Mucosa of gallbladder (tissue), 1 donor: ENCODE measurements around the gene CDA. TPM values are rescaled to one million over a fixed set of nuclear protein-coding genes. Genes with fewer than 3 reads are reported as not detected.
"Not testable (repeated sequence)": the region's sequence is repeated elsewhere in the genome, so short reads cannot be mapped to it uniquely, and the experiment has no call there.

Experiments used
- DNase-seq: peaks from one replicate; pipeline ENCODE4 v3.0.0-alpha.2; 2020; ENCODE audit warnings: low spot score
- total RNA-seq: library from RNA; stranded (reverse); gene quantifications from one replicate; pipeline ENCODE4 v1.2.1, GENCODE V29; 2021
- donor health status: DM: no; HTN: no; CAD: no.

The CDA gene
- total RNA-seq, 1 donor from 2014 or later = 1.6 TPM

GRCh38 chr1:20586953-20587660 lies 1.8 kb upstream of the CDA start:
- DNase-seq = no peak

- DNase-seq = no peak
Observed at GRCh38 chr1:20587661-20588053, 1.2 kb upstream of the CDA start.

GRCh38 chr1:20589331-20590278 lies 708 bp downstream of the CDA start:
- DNase-seq = no peak

- DNase-seq = no peak
Observed at GRCh38 chr1:20590306-20590777, 1.4 kb downstream of the CDA start.

GRCh38 chr1:20593756-20594155 lies 4.9 kb downstream of the CDA start:
- no peak for DNase-seq

GRCh38 chr1:20594746-20595145 lies 5.8 kb downstream of the CDA start:
- DNase-seq = no peak

- DNase-seq = no peak
Observed at GRCh38 chr1:20596106-20596505, 7.2 kb downstream of the CDA start.

- no peak for DNase-seq
Observed at GRCh38 chr1:20597650-20598049, 8.8 kb downstream of the CDA start.

GRCh38 chr1:20600156-20600555 lies 11.3 kb downstream of the CDA start:
- no peak for DNase-seq

GRCh38 chr1:20601129-20601825 lies 12.4 kb downstream of the CDA start:
- no peak for DNase-seq

GRCh38 chr1:20602851-20603450 lies 14.1 kb downstream of the CDA start:
- DNase-seq = no peak

GRCh38 chr1:20603504-20604464 lies 14.9 kb downstream of the CDA start:
- no peak for DNase-seq

- DNase-seq = no peak
Observed at GRCh38 chr1:20604678-20605077, 15.8 kb downstream of the CDA start.

- DNase-seq = not testable (repeated sequence)
Observed at GRCh38 chr1:20606801-20607570, 18.1 kb downstream of the CDA start.

GRCh38 chr1:20609541-20609940 lies 20.6 kb downstream of the CDA start:
- DNase-seq = no peak

GRCh38 chr1:20610970-20611369 lies 22.1 kb downstream of the CDA start:
- no peak for DNase-seq

- DNase-seq = no peak
Observed at GRCh38 chr1:20611652-20612051, 22.8 kb downstream of the CDA start.

- no peak for DNase-seq
Observed at GRCh38 chr1:20612221-20612746, 23.4 kb downstream of the CDA start.

- no peak for DNase-seq
Observed at GRCh38 chr1:20614131-20614579, 25.3 kb downstream of the CDA start.
